GM11168 (cell line): ENCODE measurements around the gene SH2D4B.

Experiments used
- in situ Hi-C: fragments of 300-500 bp; cut with MboI; formaldehyde crosslinking; loops from one replicate; pipeline ENCODE4 v1.12.0; 2022; ENCODE audit warnings: low sequenced_read_pairs; ENCODE audit not compliant: unreplicated experiment

SH2D4B gene

GRCh38 chr10:80503584-80504157 lies 34.0 kb upstream of the SH2D4B start:
- in situ Hi-C loops: loop anchor here (5.0 kb wide), 1 partner anchor 51 kb away; the partner anchor contains the start of gene TSPAN14

DNA sequence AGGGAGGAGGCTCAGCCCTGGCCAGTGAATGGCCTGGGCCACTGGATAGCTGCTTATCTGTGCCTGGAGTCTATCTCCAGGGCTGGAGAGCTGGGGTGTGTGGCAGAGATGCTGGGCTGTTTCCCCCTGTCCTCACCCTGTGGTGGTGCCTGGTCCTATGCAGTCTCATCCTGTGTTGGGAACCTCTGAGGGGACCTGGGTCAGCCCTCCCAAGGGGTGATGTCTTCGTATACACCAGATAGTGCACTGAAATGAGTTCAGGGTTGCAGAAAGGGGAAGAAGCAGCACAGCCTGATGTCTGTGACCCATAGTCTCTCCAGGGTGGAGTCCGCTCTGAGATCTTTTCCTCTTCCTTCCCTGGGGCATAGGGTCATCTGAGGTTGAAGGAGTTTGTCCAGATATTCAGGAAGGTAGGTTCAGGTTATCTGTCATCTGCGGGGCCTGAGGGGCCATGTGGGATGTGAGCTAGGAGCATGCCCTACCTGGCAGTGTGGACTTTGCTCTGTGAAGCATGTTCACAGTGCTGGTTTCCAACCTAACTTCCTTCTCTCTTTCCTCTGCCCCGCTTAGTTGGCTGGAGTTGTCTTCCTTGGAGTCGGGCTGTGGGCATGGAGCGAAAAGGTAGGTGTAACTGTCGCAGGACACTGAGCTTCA lies 33.4 kb upstream of the SH2D4B start:
- in situ Hi-C loops: loop anchor here (5.0 kb wide), 1 partner anchor 52 kb away; the partner anchor contains the start of gene TSPAN14

- in situ Hi-C loops: loop anchor here (5.0 kb wide), 2 partner anchors 53 to 113 kb away; partner anchors contain the start of gene TSPAN14
These were observed 32.7 kb upstream of the SH2D4B start for GRCh38 chr10:80504897-80505465.

- in situ Hi-C loops: loop anchor here (5.0 kb wide), 1 partner anchor 114 kb away; no protein-coding TSS in a partner anchor
These were observed 31.5 kb upstream of the SH2D4B start for GRCh38 chr10:80506189-80506575.

DNA sequence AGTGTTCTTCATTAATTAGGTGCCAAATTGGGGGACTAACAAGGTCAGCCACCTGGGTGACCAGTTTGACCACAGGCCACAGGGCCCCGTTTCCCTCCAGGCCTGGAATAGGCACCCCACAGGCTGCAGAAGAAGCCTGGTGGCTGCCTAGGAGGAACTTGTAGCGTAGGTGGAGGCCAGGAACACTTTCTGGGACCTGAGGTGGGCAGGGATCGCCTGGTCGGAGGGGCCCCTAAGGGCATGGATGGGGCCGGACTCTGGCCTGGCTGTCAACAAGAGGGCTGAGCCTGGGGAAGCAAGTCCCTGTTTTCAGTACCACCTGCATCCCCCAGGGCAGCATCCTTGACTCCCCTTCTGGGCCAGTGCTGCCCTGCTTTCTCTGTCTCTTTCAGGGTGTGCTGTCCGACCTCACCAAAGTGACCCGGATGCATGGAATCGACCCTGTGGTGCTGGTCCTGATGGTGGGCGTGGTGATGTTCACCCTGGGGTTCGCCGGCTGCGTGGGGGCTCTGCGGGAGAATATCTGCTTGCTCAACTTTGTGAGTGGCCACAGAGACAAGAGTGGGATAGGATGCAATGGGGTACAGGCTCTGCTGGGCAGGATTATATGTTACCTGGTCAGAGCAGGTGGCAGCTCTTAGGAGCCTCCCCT lies 30.7 kb upstream of the SH2D4B start:
- in situ Hi-C loops: loop anchor here (5.0 kb wide), 1 partner anchor 115 kb away; no protein-coding TSS in a partner anchor

- in situ Hi-C loops: loop anchor here (5.0 kb wide), 1 partner anchor 117 kb away; no protein-coding TSS in a partner anchor
These were observed 28.6 kb upstream of the SH2D4B start for GRCh38 chr10:80509108-80509402.

DNA sequence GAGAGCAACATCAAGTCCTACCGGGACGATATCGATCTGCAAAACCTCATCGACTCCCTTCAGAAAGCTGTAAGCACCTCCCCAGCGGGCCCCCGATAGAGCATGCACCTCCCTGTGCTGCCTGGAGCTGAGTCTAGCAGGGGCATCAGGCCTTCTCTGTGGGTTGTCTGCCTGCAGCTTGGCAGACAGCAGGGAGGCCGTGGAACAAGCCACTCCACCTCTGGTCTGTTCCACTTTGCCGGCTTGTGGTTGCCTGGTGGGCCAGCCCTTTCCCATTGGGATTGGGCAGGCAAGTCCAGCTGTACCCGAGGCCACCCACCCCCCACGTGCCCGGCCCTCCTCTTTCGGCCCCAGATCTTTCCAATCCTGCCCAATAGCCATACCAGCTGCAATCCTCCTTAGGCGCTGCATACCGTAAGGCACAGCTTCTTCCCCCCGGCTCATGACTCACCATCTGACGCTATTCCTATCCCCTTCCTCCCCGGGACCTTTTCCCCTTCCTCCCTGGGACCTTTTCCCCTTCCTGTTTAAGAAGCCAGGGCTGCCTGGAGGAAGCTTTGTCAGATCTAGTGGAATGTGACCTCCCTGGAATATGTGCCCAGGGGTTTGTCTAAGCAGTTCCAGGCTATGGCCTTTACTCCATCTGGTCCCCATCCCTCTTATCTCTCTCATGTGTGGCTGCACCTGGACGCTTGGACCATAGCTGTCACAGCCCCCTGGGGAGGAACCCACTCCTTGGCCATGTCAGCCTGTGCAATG lies 28.1 kb upstream of the SH2D4B start:
- in situ Hi-C loops: loop anchor here (5.0 kb wide), 1 partner anchor 117 kb away; no protein-coding TSS in a partner anchor

GRCh38 chr10:80512031-80512526 lies 25.6 kb upstream of the SH2D4B start:
- in situ Hi-C loops: no loop called here

DNA sequence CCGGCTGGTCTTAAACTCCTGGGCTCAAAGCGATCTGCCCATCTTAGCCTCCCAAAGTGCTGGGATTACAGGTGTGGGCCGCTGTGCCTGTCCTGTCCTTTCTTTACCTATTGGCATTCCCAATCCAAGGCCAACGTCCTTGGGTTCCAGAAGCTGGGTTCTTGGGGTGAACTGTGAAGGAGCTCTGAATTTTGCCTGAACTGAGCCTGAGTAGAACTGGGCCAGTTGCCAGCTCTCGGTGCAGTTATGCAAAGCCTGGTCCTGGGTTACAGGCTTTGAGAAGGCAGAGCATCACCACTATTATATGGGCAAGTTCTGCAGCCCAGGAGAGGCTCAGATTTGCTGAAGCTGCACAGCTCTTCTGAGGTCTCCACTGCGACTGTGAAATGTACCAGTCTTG lies 24.6 kb upstream of the SH2D4B start:
- in situ Hi-C loops: no loop called here

GRCh38 chr10:80515511-80515910 lies 22.2 kb upstream of the SH2D4B start:
- in situ Hi-C loops: no loop called here

DNA sequence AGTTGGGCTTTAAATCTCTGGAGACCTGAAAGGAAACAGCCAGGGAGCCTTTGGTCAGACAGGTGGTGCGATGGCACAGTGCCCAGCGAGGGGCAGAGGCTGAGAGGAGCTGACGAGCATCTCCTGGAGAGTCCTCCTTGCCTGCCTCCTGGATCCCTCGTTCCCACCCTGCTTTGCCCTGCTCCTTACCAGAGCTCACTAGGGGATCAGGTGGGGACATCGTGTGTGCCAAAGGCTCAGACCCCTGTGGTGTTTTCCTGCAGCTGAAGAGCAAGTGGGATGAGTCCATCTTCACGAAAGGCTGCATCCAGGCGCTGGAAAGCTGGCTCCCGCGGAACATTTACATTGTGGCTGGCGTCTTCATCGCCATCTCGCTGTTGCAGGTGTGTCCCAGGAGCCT lies 21.8 kb upstream of the SH2D4B start:
- in situ Hi-C loops: no loop called here

DNA sequence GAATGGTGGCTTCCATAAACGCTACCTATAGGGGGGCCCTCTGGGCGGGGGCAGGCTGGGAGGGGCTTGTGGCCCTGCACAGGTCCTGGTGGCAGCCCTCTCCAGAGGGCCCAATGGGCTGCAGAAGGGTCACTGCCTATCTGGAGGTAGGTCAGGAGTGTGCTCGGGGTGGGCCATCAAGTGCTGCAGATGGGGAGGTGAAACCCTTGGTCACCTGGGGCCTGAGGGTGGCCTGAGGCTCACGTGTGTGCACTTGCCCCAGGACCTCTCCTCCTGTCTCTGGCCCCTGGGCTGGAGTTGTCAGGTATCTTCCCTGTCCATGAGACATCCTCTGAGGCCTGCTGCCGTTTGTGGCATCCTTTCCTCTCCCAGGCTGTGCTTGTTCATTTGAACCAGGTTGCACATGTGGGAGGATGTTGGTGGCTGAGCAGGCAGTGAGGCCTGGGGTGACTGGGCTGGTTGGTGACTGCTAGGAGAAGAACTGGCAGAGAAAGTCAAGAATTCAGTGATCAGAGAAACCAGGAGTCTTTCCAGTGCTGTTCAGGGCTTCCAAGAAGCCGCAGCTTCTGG lies 21.1 kb upstream of the SH2D4B start:
- in situ Hi-C loops: no loop called here

DNA sequence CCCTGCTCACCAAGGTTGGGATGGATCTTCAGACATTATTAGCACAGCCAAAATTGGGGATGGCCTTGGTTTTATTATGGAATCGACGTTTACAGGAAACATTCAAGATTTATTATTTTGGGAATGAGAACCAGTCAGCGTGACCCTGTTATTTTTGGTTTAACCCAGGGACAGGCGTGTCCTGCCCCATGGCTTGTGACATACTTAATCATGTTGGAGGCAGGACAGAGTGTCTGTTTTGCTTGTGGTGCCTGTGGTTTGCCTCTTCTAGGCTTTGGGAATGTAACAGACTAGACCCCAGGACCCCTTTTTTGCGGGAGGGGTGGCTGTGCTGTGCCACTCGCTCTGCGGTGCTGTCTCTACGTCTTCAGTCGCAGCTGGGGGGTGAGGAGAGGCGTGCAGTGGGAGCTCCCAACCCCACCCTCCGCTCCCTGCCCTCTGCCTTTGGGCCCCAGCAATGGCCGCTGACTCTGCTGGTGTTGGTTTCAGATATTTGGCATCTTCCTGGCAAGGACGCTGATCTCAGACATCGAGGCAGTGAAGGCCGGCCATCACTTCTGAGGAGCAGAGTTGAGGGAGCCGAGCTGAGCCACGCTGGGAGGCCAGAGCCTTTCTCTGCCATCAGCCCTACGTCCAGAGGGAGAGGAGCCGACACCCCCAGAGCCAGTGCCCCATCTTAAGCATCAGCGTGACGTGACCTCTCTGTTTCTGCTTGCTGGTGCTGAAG lies 20.1 kb upstream of the SH2D4B start:
- in situ Hi-C loops: no loop called here

- in situ Hi-C loops: no loop called here
These were observed 19.4 kb upstream of the SH2D4B start for GRCh38 chr10:80518143-80518806.

DNA sequence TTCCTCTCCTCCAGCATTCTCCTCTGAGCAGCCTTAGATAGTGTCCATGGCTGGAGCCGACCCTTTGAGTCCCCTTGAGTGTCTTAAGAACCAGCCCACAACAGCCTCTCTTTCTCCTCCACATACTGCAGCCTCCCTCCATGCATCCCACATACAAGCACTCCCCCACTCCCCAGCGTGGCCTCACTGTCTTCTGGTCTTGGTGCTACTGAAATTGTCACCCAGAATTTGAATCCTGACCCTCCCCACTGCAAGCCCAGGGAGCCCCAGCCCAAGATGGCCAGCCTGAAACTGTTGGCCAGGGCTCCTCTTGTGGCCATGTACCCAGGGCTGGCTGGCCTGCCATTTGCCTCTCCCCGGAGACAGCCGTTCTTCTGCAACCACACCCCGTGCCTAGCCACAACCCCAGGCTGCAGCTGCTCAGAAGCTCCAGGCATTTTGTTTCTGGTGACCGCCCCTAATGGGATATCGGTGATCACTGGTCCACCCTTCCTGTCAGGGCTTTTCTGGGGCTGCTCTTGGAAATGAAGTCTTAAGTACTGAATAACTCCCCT lies 18.8 kb upstream of the SH2D4B start:
- in situ Hi-C loops: no loop called here

GRCh38 chr10:80519936-80520650 lies 17.6 kb upstream of the SH2D4B start:
- in situ Hi-C loops: no loop called here

GRCh38 chr10:80520661-80521470 lies 16.8 kb upstream of the SH2D4B start:
- in situ Hi-C loops: no loop called here
